COR-L47 (cell line): ENCODE data around the gene EHBP1.

Experiments
- DNase-seq: peaks from one replicate; lab custom pipeline; 2025; lab: John Stamatoyannopoulos, UW

Gene EHBP1

GRCh38 chr2:63051795-63052333, 346.4 kb downstream of the EHBP1 start:
- no peak for DNase-seq

DNA sequence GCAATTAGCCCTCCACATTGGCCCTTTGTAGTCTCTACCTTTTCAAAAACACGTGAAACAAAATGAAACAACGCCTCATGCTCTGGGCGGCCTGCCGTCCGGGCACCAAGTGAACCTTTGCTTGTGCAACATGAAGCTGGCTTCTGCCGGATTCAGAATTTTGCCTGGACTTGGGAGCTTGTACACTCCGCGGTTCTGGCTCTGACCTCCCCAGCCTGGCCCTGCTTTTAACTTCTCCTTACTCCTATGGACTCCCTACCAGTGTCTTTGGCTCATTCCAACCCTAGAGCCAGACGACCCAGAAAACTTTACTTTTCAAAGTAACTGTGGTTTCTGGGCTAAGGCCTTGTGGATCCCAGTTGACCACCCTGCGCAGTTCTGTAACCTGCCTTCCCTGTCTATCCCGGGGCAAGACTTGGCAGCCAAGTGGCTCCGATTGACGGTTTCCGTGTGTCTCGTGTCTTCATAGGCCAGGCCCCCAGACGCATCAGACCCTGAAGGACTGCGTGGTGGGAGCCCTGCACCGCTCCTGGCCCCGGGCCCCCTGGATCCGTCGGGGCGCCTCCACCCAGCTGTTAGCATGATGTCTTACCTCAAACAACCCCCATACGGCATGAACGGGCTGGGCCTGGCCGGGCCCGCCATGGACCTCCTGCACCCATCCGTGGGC, 347.0 kb downstream of the EHBP1 start:
- no peak for DNase-seq

DNA sequence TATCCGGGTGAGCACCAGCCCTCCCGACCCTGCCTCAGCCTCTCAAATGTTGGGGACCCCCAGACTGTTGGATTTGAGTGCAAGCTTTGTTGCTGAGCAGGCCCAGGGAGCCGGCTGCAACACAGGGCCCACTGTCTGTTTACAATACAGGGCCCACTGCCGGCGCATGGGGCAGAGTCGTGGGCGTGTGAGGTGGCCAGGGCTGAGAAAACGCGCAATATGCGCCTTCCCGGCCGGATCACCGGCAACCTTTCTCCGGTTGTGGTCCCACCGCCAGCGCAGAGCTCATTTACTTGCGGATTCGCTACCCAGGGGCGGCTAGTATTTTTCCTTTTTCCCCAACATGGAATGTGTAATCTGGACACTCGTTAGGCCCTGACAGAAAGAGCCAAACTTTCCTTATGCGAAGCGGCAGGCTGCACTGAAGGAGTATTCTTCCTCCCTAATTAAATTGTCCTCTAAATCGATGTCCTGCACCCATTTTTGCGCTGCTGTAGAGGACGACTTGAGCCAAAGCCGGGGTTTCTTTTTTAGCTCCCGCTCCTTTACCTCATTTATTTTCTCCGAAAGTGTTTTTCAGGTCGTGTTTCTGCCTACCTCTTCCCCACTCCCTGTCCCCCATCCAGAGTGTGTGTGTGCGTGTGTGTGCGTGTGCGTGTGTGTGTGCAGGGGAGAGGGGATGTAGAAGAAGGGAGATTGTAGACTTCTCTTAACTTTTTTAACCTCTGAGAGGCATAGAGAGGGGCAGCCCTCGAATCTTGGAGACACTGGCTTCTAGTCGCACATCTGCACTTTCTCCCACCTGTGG, 347.8 kb downstream of the EHBP1 start:
- no peak for DNase-seq

DNA sequence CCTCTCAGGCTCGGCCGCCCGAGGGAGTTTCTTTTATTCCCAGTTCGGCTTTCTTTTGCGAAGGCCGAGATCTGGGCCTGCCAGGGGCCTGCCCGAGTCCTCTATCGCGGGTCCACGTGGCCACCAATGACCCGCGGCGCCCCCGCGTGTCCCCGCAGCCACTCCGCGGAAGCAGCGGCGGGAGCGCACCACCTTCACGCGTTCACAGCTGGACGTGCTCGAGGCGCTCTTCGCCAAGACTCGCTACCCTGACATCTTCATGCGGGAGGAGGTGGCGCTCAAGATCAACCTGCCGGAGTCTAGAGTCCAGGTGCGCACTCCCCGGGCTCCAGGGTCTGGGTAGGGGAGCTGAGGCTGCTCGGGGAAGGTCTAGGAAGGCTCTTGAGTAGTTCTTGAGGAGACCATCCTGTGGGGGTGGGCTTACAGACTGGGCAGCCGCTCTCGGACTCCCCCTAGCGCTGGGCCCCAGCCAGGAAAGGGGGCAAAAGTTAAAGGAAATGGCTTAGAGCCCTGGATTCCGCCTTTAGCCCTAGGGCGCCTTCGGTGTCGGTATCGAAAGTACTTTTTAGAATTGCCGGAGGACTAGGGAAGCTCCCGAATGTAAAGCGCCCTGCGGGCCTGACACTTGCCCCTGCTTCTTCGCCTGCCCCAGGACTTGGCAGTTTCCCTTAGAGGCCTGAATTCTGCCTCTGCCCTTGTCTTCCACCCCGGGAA, 348.5 kb downstream of the EHBP1 start:
- DNase-seq, result no peak

DNA sequence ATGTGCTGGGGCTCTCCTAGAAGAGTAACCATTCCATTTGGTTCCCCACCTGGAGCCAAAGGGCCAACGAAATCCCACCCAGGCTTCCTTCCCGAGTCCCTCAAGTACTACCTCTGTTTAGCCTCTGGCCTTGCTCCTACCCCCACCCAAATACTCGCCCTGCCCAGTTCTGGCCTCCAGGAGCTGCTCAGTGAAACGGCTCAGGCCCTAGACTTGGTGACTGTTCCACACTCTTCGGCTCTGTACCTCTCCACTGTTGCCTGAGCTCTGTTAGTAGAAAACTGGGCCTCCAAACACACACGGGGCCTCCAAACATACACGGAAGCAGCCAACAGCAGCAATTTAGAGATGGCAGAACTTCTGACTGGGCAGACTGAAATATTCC, 349.3 kb downstream of the EHBP1 start:
- DNase-seq, result no peak

DNA sequence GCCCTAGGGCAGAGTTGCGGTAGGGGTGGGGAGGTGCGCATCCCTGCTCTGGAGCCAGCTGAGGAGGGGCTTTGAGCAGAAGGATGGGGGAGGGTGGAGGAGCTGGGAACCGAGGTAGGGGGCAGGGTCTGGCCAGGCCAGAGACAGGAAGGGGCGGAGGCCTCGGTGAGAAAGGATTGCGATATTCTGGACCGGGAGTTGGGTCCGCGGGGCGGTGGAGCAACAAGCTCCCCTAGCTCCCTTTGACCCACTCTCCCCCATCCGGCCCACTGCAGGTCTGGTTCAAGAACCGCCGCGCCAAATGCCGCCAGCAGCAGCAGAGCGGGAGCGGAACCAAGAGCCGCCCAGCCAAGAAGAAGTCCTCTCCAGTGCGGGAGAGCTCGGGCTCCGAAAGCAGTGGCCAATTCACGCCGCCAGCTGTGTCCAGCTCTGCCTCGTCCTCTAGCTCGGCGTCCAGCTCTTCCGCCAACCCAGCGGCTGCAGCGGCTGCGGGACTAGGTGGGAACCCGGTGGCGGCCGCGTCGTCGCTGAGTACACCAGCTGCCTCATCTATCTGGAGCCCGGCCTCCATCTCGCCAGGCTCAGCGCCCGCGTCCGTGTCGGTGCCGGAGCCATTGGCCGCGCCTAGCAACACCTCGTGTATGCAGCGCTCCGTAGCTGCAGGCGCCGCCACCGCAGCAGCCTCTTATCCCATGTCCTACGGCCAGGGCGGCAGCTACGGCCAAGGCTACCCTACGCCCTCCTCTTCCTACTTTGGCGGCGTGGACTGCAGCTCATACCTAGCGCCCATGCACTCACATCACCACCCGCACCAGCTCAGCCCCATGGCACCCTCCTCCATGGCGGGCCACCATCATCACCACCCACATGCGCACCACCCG, 350.0 kb downstream of the EHBP1 start:
- DNase-seq, result no peak

- no peak for DNase-seq
Measured at GRCh38 chr2:63056107-63057050, 350.9 kb downstream of the EHBP1 start.

GRCh38 chr2:63057249-63058143, 352.0 kb downstream of the EHBP1 start:
- DNase-seq, result no peak

DNA sequence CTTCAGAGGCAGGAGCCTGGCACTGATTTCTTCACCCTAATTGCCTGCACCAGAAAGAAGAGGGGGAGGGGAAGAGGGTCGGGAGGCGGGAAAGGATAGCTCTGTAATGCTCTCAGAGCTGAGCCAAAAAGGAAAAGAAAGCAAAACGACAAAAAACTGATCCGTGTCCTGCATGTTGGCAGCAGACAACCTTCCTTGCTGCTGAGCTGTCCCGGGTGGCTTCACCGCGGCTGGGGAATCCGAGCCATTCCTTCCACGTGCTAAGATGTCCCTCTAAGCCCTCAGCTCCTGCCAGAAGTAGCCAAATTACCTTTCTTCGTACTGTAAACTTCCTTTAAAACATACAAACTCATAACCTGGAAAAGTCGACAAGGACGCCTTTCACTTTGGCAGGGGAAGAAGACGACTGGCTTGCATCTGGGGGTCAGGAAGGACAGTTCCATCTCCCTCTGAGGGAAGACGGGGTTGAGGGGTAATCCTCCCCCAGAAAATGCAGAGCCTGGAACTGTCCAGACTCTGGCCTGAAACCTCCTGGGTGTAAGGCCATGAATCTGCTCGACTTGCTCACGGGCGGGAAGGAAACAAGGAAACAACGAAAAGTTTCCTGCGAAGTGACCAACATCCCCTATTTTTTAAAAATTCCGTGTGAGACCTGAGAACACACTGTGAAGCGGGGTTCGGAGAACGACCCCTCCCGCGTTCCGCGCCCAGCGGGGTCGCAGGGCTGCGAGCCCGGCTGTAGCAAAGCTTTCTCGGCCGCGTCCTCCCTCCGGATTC, 352.8 kb downstream of the EHBP1 start:
- DNase-seq, result no peak

DNA sequence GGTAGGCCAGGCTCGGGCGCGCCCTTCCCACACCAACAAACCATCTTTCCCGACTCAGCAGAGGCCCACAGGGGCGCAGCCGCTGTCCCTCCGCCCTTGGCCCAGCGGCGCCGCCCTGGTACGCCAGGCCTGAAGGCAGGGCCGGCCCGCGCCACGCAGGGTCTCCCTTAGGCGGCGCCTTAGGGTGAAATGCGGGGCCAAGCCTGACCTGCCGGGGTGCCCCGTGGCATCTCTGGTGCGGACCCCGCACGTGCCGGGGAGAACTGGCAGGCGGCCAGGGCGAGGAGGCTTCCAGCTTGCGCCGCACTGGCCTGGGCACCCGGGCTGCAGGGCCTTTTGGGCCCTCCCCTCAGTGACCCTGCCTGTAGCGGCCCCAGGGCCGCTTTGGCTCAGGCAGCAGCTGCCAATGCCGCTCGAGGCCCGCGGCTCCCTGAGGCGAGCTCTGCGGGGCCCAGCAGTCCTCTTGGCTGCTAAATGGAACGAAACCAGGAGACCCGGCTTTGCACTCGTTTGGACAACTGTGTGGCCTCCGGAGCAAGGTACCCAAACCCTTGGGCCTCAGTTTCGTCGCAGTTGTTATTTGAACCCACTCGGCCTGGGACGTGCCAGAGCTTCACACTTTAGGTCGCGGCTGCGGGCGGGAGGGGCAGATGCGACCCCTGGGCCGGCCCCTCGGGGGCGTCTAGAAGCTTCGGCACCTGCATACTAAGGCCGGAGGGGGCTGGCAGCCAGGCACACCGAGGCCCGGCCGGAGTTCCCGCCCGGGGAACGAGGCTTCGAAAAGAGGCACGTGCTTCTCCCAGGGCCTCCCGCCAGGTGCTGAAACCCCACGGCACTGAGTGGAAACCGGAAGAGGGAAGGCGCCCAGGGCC, 353.6 kb downstream of the EHBP1 start:
- DNase-seq, result no peak

- DNase-seq, result no peak
Measured at GRCh38 chr2:63059793-63060471, 354.4 kb downstream of the EHBP1 start.

DNA sequence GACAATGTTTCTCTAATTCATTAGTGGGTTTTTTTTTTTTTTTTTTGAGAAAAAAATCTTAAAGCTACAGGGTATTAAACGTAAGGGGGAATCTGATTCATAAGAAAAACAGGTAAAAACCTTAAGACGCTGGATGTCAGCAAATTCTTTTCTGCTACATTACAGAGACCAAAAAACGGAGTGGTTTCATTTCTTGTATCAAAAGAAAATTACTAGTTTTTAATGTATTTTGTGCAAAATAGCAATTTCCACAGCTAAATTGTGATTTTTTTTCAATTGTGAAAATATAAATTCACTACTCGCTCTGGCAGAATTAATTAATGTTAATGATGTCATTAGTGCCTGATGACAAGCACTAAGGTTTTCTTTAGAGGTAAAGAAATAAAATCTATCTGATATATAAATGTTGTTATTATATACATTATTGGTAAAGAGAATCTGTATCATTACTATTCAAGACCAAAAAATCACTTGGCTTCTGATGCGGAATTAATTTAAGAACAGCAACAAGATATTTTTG, 355.0 kb downstream of the EHBP1 start:
- no peak for DNase-seq

DNA sequence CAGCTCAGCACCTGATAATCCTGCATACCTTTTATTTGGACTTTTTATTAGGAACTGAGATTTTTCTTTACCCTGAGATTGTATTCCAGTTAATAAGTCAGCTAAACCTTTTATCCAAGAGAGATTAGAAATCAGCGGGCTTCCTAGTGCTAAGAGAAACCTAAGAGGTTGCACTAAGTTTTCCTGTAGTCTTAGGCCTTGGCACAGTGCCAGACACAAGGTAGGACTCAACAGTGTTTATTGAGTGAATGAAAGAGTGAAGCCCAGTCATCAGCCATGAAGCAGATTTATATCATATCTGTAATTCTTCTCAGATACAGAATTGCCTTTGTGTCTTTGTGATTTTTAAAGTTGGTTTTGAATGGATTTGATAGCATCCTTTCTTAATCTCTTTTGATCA, 358.7 kb downstream of the EHBP1 start:
- no peak for DNase-seq

- no peak for DNase-seq
Measured at GRCh38 chr2:63064661-63065060, 359.1 kb downstream of the EHBP1 start.

GRCh38 chr2:63066265-63066664, 360.8 kb downstream of the EHBP1 start:
- DNase-seq, result no peak

DNA sequence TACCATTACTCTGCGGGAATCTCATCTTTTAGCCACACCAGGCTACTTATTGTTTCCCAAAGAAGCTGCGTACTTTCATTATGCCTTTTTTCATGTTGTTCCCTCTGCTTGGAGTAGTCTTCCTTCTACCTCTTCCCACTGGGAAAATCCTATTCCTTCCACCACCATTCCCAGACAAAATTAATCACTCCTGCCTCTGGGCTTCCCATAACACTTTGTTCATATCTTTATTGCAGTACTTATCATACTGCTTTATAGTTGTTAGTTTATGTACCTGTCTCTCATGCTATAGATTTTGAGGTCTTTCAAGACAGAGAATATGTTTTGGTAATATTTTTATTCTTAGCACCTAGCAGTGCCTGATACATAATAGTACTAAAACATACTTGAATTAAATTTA, 361.3 kb downstream of the EHBP1 start:
- DNase-seq, result no peak

DNA sequence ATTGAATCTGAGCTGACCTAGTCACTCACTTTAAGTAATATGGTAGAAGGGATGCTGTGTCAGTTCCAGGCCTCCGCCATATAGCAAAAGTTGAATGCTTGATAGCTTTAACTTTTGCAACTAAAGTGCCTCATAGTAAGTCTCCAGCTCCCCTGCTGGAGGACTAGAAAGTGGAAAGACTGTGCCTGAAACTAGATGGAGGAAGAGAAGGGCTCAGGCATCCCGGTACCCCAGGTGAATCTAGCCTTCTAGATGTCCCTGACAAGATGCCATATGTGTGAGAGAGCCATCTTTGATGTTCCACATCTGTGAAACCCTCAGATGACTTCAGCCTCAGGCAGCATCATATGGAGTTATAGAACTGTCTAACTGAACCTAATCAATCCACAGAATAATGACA, 366.2 kb downstream of the EHBP1 start:
- DNase-seq, result no peak
